ENCODE measurements around the gene COPZ2. TPM values are rescaled to one million over a fixed set of nuclear protein-coding genes. Genes with fewer than 3 reads are reported as not detected.
"Not testable (repeated sequence)": the region's sequence is repeated elsewhere in the genome, so short reads cannot be mapped to it uniquely, and the experiment has no call there.

Gene COPZ2
- 100 to 1,000 TPM; 209 to 260 (median 211) TPM for total RNA-seq (2021; fragmentation: NEBNext Ultra II Directional; extraction: Animal tissue kit (Norgen Biotek cat#: 25700))
- long read RNA-seq, transcript COPZ2-210 (9 exons, 895 nt): major isoform, 8 of 19 reads
- long read RNA-seq, partial matches to known transcripts: 4 of 19 reads
- long read RNA-seq, other reads (novel, unspliced or antisense): 6 of 19 reads

GRCh38 chr17:48037036-48037837 is at the start of gene COPZ2:
Gene COPZ2 (minus strand): TSS chr17:48037797. CDS start chr17:48037777, 20 bp downstream.
- peak within 1 kb of the TSS; percentile 97 for H3K27ac Mint-ChIP-seq
- H3K36me3 Mint-ChIP-seq (ENCODE audit: low read depth): no peaks in the 10 kb centered on the region; the same call in 1 of the 2 replicates
- peak; percentile 62 for DNase-seq
- no peaks in the 10 kb centered on the region for H3K9me3 Mint-ChIP-seq
- TF ChIP-seq CTCF (IDR thresholded peaks at IDR 0.05): peak; percentile 84
- H3K4me3 Mint-ChIP-seq: peak within 1 kb of the TSS; percentile 92
- H3K4me1 Mint-ChIP-seq (ENCODE audit: low read depth): peaks cover 20% of the 10 kb centered on the region
- no peaks in the 10 kb centered on the region; the same call in 1 of the 2 replicates for H3K27me3 Mint-ChIP-seq (ENCODE audit: insufficient read depth)

GRCh38 chr17:48084932-48085331 is 47.3 kb upstream of the COPZ2 start:
- H3K27ac Mint-ChIP-seq: no peak overlapping the region
- peaks cover 5% of the 10 kb centered on the region; the same call in 1 of the 2 replicates for H3K36me3 Mint-ChIP-seq (ENCODE audit: low read depth)
- H3K4me1 Mint-ChIP-seq (ENCODE audit: low read depth): no peaks in the 10 kb centered on the region
- DNase-seq: no peak
- H3K27me3 Mint-ChIP-seq (ENCODE audit: insufficient read depth): no peaks in the 10 kb centered on the region
- H3K9me3 Mint-ChIP-seq: no peaks in the 10 kb centered on the region
- no peak overlapping the region for H3K4me3 Mint-ChIP-seq
- TF ChIP-seq CTCF (IDR thresholded peaks at IDR 0.05): no peak

- no peak for TF ChIP-seq CTCF (IDR thresholded peaks at IDR 0.05)
- Mint-ChIP-seq H3K4me3 (no peak overlapping the region), H3K27ac (no peak overlapping the region), H3K27me3 (ENCODE audit: insufficient read depth) (no peaks in the 10 kb centered on the region), H3K36me3 (ENCODE audit: low read depth) (no peaks in the 10 kb centered on the region), H3K4me1 (ENCODE audit: low read depth) (no peaks in the 10 kb centered on the region; the same call in 1 of the 2 replicates), H3K9me3 (no peaks in the 10 kb centered on the region)
- no peak for DNase-seq
Measured at GRCh38 chr17:48081858-48082257, 44.3 kb upstream of the COPZ2 start.

- not testable (repeated sequence) for DNase-seq; H3K27ac Mint-ChIP-seq; H3K36me3 Mint-ChIP-seq (ENCODE audit: low read depth); H3K4me3 Mint-ChIP-seq; H3K9me3 Mint-ChIP-seq; H3K27me3 Mint-ChIP-seq (ENCODE audit: insufficient read depth)
- peaks cover 12% of the 10 kb centered on the region for H3K4me1 Mint-ChIP-seq (ENCODE audit: low read depth)
Measured at GRCh38 chr17:48077152-48077551, 39.6 kb upstream of the COPZ2 start.

- Mint-ChIP-seq H3K27ac (peak overlapping the region; percentile 53), H3K27me3 (ENCODE audit: insufficient read depth) (no peaks in the 10 kb centered on the region), H3K4me1 (ENCODE audit: low read depth) (peaks cover 12% of the 10 kb centered on the region), H3K9me3 (no peaks in the 10 kb centered on the region), H3K4me3 (no peak overlapping the region), H3K36me3 (ENCODE audit: low read depth) (peaks cover 9% of the 10 kb centered on the region)
- peak; percentile 92 for TF ChIP-seq CTCF (IDR thresholded peaks at IDR 0.05)
- DNase-seq: peak; percentile 80
Measured at GRCh38 chr17:48074322-48075081, 36.9 kb upstream of the COPZ2 start.

GRCh38 chr17:48073566-48074094 is 36.0 kb upstream of the COPZ2 start:
- not testable (repeated sequence) for H3K9me3 Mint-ChIP-seq; H3K27ac Mint-ChIP-seq; H3K27me3 Mint-ChIP-seq (ENCODE audit: insufficient read depth); H3K4me3 Mint-ChIP-seq; DNase-seq
- H3K4me1 Mint-ChIP-seq (ENCODE audit: low read depth): peaks cover 17% of the 10 kb centered on the region
- peaks cover 13% of the 10 kb centered on the region for H3K36me3 Mint-ChIP-seq (ENCODE audit: low read depth)

- not testable (repeated sequence) for DNase-seq; H3K9me3 Mint-ChIP-seq; H3K27ac Mint-ChIP-seq; H3K27me3 Mint-ChIP-seq (ENCODE audit: insufficient read depth); H3K4me3 Mint-ChIP-seq
- H3K36me3 Mint-ChIP-seq (ENCODE audit: low read depth): peaks cover 13% of the 10 kb centered on the region
- H3K4me1 Mint-ChIP-seq (ENCODE audit: low read depth): peaks cover 25% of the 10 kb centered on the region
Measured at GRCh38 chr17:48072811-48073210, 35.2 kb upstream of the COPZ2 start.

Measured in HFFc6 (cell line).